ENCODE measurements around the gene TMEM132E.

TMEM132E gene

DNA sequence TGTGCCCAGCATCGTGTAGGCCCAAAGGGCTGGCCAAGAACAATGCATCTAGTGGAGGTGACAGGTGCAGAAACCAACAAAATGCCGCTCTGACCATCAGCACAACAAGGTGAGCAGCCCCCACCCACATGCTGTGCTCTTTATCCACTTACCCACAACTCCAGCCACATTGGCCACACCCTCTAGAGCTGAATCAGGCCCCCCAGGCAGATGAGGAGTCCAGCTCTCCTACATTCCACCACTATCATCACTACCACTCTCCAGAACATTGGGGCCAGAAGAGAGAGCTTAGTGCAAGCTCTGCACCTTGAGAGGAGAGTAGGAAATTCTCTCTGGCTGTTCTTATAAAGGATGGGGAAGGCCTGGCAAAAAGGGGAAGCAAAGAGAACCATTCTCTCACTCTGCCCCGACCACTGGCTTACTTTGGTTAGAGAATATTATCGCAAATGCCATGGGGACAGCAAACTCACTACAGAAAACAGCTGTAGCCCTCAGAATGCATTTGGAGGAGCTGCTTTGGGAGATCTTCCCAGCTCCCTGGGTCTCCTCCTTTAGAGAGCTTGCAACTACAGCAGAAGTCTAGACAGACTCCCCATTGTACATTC lies 75.0 kb downstream of the TMEM132E start:
- H3K9ac ChIP-seq (ENCODE audit: low read length), result no peak overlapping the region
- no peaks in the 10 kb centered on the region for H3K27me3 ChIP-seq (ENCODE audit: insufficient read depth, low read length)
- TF ChIP-seq, protein P1, sequence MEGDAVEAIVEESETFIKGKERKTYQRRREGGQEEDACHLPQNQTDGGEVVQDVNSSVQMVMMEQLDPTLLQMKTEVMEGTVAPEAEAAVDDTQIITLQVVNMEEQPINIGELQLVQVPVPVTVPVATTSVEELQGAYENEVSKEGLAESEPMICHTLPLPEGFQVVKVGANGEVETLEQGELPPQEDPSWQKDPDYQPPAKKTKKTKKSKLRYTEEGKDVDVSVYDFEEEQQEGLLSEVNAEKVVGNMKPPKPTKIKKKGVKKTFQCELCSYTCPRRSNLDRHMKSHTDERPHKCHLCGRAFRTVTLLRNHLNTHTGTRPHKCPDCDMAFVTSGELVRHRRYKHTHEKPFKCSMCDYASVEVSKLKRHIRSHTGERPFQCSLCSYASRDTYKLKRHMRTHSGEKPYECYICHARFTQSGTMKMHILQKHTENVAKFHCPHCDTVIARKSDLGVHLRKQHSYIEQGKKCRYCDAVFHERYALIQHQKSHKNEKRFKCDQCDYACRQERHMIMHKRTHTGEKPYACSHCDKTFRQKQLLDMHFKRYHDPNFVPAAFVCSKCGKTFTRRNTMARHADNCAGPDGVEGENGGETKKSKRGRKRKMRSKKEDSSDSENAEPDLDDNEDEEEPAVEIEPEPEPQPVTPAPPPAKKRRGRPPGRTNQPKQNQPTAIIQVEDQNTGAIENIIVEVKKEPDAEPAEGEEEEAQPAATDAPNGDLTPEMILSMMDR (IDR thresholded peaks at IDR 0.05; ENCODE audit: low read length), result no peak
- no peak for TF ChIP-seq EZH2 (IDR thresholded peaks at IDR 0.05; ENCODE audit: borderline replicate concordance, low read length)
- no peaks in the 10 kb centered on the region for H3K9me3 ChIP-seq (ENCODE audit: low read length)
- no peak overlapping the region for H3K4me2 ChIP-seq (ENCODE audit: low read length)
- H3K9me2 ChIP-seq (ENCODE audit: low read depth, low read length), result no peaks in the 10 kb centered on the region
- no peaks in the 10 kb centered on the region for H3K36me3 ChIP-seq (ENCODE audit: insufficient read depth, low read length)
- no peak overlapping the region for H2AFZ ChIP-seq (ENCODE audit: low read length)
- H3F3A ChIP-seq (ENCODE audit: insufficient read depth, low read length), result no peaks in the 10 kb centered on the region
- no peak overlapping the region for H3K4me3 ChIP-seq (ENCODE audit: low read depth, low read length, poor library complexity, severe bottlenecking)
- H4K20me1 ChIP-seq (ENCODE audit: insufficient read depth, low read length), result no peaks in the 10 kb centered on the region
- no peaks in the 10 kb centered on the region for H3K79me2 ChIP-seq (ENCODE audit: insufficient read depth, low read length)
- H3K4me1 ChIP-seq (ENCODE audit: insufficient read depth, low read length, severe bottlenecking), result no peaks in the 10 kb centered on the region
- no peak overlapping the region for H3K27ac ChIP-seq (ENCODE audit: low read depth, low read length, poor library complexity, severe bottlenecking)

DNA sequence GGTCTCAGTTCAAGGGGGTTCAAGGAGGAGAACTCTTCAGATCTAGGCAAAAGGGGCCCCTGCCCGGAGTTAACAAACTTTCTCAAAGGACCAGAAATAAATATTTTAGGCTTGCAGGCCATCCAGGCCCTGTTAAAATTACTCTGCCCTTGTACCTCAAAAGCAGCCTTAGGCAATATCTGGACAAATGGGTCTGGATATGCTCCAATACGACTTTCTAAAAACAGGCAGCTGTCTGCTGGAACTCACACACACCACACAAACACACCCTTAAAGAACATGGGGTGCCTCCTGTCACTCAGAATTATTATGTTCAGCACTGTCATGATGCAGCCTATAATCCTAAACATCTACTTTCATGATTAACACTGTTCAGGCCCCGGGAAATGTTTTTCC lies 75.5 kb downstream of the TMEM132E start:
- no peak overlapping the region for H2AFZ ChIP-seq (ENCODE audit: low read length)
- H3F3A ChIP-seq (ENCODE audit: insufficient read depth, low read length), result no peaks in the 10 kb centered on the region
- H3K4me3 ChIP-seq (ENCODE audit: low read depth, low read length, poor library complexity, severe bottlenecking), result no peak overlapping the region
- H3K9ac ChIP-seq (ENCODE audit: low read length), result no peak overlapping the region
- H3K4me2 ChIP-seq (ENCODE audit: low read length), result no peak overlapping the region
- no peaks in the 10 kb centered on the region for H3K9me3 ChIP-seq (ENCODE audit: low read length)
- H3K9me2 ChIP-seq (ENCODE audit: low read depth, low read length), result no peaks in the 10 kb centered on the region
- no peaks in the 10 kb centered on the region for H3K79me2 ChIP-seq (ENCODE audit: insufficient read depth, low read length)
- H3K36me3 ChIP-seq (ENCODE audit: insufficient read depth, low read length), result no peaks in the 10 kb centered on the region
- H3K27ac ChIP-seq (ENCODE audit: low read depth, low read length, poor library complexity, severe bottlenecking), result no peak overlapping the region
- no peaks in the 10 kb centered on the region for H3K4me1 ChIP-seq (ENCODE audit: insufficient read depth, low read length, severe bottlenecking)
- no peaks in the 10 kb centered on the region for H4K20me1 ChIP-seq (ENCODE audit: insufficient read depth, low read length)
- TF ChIP-seq, protein P1 (IDR thresholded peaks at IDR 0.05; ENCODE audit: low read length), result no peak
- no peaks in the 10 kb centered on the region for H3K27me3 ChIP-seq (ENCODE audit: insufficient read depth, low read length)

DNA sequence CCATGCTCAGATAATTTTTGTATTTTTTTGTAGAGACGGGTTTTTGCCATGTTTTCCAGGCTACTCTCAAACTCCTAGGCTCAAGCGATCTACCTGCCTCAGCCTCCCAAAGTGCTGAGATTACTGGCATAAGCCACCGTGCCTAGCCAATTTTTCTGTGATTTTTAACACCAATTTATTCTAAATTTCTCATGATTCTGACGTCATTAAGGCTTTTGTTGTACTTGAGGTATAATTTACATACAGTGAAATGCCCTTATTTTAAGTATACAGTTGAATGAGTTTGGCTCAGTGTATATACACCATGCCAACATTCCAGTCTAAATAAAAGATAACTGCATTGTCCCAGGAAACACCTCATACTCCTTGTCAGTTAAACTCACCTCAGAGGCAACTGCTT lies 77.4 kb downstream of the TMEM132E start:
- no peak overlapping the region for H3K4me2 ChIP-seq (ENCODE audit: low read length)
- no peak overlapping the region for H3K9ac ChIP-seq (ENCODE audit: low read length)
- no peaks in the 10 kb centered on the region for H3K9me2 ChIP-seq (ENCODE audit: low read depth, low read length)
- H3K4me3 ChIP-seq (ENCODE audit: low read depth, low read length, poor library complexity, severe bottlenecking), result no peak overlapping the region
- no peaks in the 10 kb centered on the region for H3K4me1 ChIP-seq (ENCODE audit: insufficient read depth, low read length, severe bottlenecking)
- H3K79me2 ChIP-seq (ENCODE audit: insufficient read depth, low read length), result no peaks in the 10 kb centered on the region
- H3K36me3 ChIP-seq (ENCODE audit: insufficient read depth, low read length), result no peaks in the 10 kb centered on the region
- no peak overlapping the region for H3K27ac ChIP-seq (ENCODE audit: low read depth, low read length, poor library complexity, severe bottlenecking)
- no peaks in the 10 kb centered on the region for H3K27me3 ChIP-seq (ENCODE audit: insufficient read depth, low read length)
- no peaks in the 10 kb centered on the region for H3F3A ChIP-seq (ENCODE audit: insufficient read depth, low read length)
- no peaks in the 10 kb centered on the region for H4K20me1 ChIP-seq (ENCODE audit: insufficient read depth, low read length)
- H3K9me3 ChIP-seq (ENCODE audit: low read length), result no peaks in the 10 kb centered on the region
- no peak for TF ChIP-seq EZH2 (IDR thresholded peaks at IDR 0.05; ENCODE audit: borderline replicate concordance, low read length)
- TF ChIP-seq, protein P1 (IDR thresholded peaks at IDR 0.05; ENCODE audit: low read length), result no peak
- no peak overlapping the region for H2AFZ ChIP-seq (ENCODE audit: low read length)
